Measurements from ENCODE around the gene CYP26C1. TPM values are rescaled to one million over a fixed set of nuclear protein-coding genes. Genes with fewer than 3 reads are reported as not detected.

Gene CYP26C1
- total RNA-seq, 1 donor from 2014 or later: 0.17 TPM

- no peak for DNase-seq (ENCODE audit: low read depth)
- H3K4me3 ChIP-seq (ENCODE audit: low read depth, low read length): no peak overlapping the region
- peaks cover 96% of the 10 kb centered on the region for H3K27me3 ChIP-seq (ENCODE audit: control insufficient read depth, insufficient read depth, low read length)
- no peaks in the 10 kb centered on the region for H3K36me3 ChIP-seq (ENCODE audit: control insufficient read depth, insufficient read depth, low read length)
- no peak for TF ChIP-seq CTCF (IDR thresholded peaks at IDR 0.05; ENCODE audit: insufficient read depth, low read length, poor library complexity, severe bottlenecking)
These were observed 10.5 kb downstream of the CYP26C1 start for GRCh38 chr10:93071177-93071472.

- Histone ChIP-seq H3K36me3 (ENCODE audit: control insufficient read depth, insufficient read depth, low read length) (no peaks in the 10 kb centered on the region), H3K27me3 (ENCODE audit: control insufficient read depth, insufficient read depth, low read length) (peaks cover 94% of the 10 kb centered on the region), H3K4me3 (ENCODE audit: low read depth, low read length) (peak overlapping the region; percentile 28)
- no peak for DNase-seq (ENCODE audit: low read depth)
- TF ChIP-seq CTCF (IDR thresholded peaks at IDR 0.05; ENCODE audit: insufficient read depth, low read length, poor library complexity, severe bottlenecking): no peak
These were observed 11.2 kb downstream of the CYP26C1 start for GRCh38 chr10:93071674-93072224.

GRCh38 chr10:93072225-93072712 lies 11.7 kb downstream of the CYP26C1 start:
- TF ChIP-seq CTCF (IDR thresholded peaks at IDR 0.05; ENCODE audit: insufficient read depth, low read length, poor library complexity, severe bottlenecking): no peak
- H3K36me3 ChIP-seq (ENCODE audit: control insufficient read depth, insufficient read depth, low read length): no peaks in the 10 kb centered on the region
- peaks cover 89% of the 10 kb centered on the region for H3K27me3 ChIP-seq (ENCODE audit: control insufficient read depth, insufficient read depth, low read length)
- peak overlapping the region; percentile 28 for H3K4me3 ChIP-seq (ENCODE audit: low read depth, low read length)
- DNase-seq (ENCODE audit: low read depth): no peak

GRCh38 chr10:93072713-93073538 lies 12.3 kb downstream of the CYP26C1 start:
- Histone ChIP-seq H3K27me3 (ENCODE audit: control insufficient read depth, insufficient read depth, low read length) (peaks cover 82% of the 10 kb centered on the region), H3K4me3 (ENCODE audit: low read depth, low read length) (no peak overlapping the region), H3K36me3 (ENCODE audit: control insufficient read depth, insufficient read depth, low read length) (no peaks in the 10 kb centered on the region)
- no peak for TF ChIP-seq CTCF (IDR thresholded peaks at IDR 0.05; ENCODE audit: insufficient read depth, low read length, poor library complexity, severe bottlenecking)
- no peak for DNase-seq (ENCODE audit: low read depth)

GRCh38 chr10:93073539-93074146 lies 13.0 kb downstream of the CYP26C1 start, which contains the start of gene CYP26A1:
TSS of gene CYP26A1 (plus strand) at chr10:93073893. CDS start at chr10:93073935, 42 bp downstream.
- Histone ChIP-seq H3K27me3 (ENCODE audit: control insufficient read depth, insufficient read depth, low read length) (peaks cover 75% of the 10 kb centered on the region), H3K36me3 (ENCODE audit: control insufficient read depth, insufficient read depth, low read length) (no peaks in the 10 kb centered on the region), H3K4me3 (ENCODE audit: low read depth, low read length) (peak within 1 kb of the TSS; percentile 10)
- TF ChIP-seq CTCF (IDR thresholded peaks at IDR 0.05; ENCODE audit: insufficient read depth, low read length, poor library complexity, severe bottlenecking): no peak
- DNase-seq (ENCODE audit: low read depth): no peak
